ENCODE measurements around the gene LRRFIP1. TPM values are rescaled to one million over a fixed set of nuclear protein-coding genes. Genes with fewer than 3 reads are reported as not detected.

LRRFIP1 gene
- total RNA-seq, 2 donors from 2014 or later: 180 to 357 TPM

- intact Hi-C loops (cut with DNase I): no loop called here
These were observed 80.6 kb downstream of the LRRFIP1 start for GRCh38 chr2:237708065-237708398.

GRCh38 chr2:237708491-237708890, 81.1 kb downstream of the LRRFIP1 start:
- intact Hi-C loops (cut with DNase I): no loop called here
- no peak for DNase-seq (ENCODE audit: low spot score)

More at GRCh38 chr2:237708065-237708398, 80.6 kb downstream of the LRRFIP1 start:
- no peak for DNase-seq (ENCODE audit: low spot score)

- intact Hi-C loops (cut with DNase I): no loop called here
- no peak for DNase-seq (ENCODE audit: low spot score)
These were observed 81.6 kb downstream of the LRRFIP1 start for GRCh38 chr2:237708961-237709360.

GRCh38 chr2:237711458-237712150, 84.2 kb downstream of the LRRFIP1 start:
- intact Hi-C loops (cut with DNase I): no loop called here
- DNase-seq (ENCODE audit: low spot score): no peak

GRCh38 chr2:237712477-237713377, 85.3 kb downstream of the LRRFIP1 start:
- no peak for DNase-seq (ENCODE audit: low spot score)
- intact Hi-C loops (cut with DNase I): no loop called here

GRCh38 chr2:237714690-237715458, 87.5 kb downstream of the LRRFIP1 start:
- intact Hi-C loops (cut with DNase I): no loop called here
- DNase-seq (ENCODE audit: low spot score): no peak

- intact Hi-C loops (cut with DNase I): no loop called here
- DNase-seq (ENCODE audit: low spot score): no peak
These were observed 88.1 kb downstream of the LRRFIP1 start for GRCh38 chr2:237715459-237715947.

GRCh38 chr2:237716011-237716410, 88.6 kb downstream of the LRRFIP1 start:
- DNase-seq (ENCODE audit: low spot score): no peak
- intact Hi-C loops (cut with DNase I): no loop called here

- DNase-seq (ENCODE audit: low spot score): no peak
- intact Hi-C loops (cut with DNase I): no loop called here
These were observed 90.2 kb downstream of the LRRFIP1 start for GRCh38 chr2:237717366-237718276.

GRCh38 chr2:237718277-237718634, 90.9 kb downstream of the LRRFIP1 start:
- DNase-seq (ENCODE audit: low spot score): no peak
- intact Hi-C loops (cut with DNase I): no loop called here

- intact Hi-C loops (cut with DNase I): no loop called here
- no peak for DNase-seq (ENCODE audit: low spot score)
These were observed 93.1 kb downstream of the LRRFIP1 start for GRCh38 chr2:237720444-237720843.

GRCh38 chr2:237720957-237721356, 93.6 kb downstream of the LRRFIP1 start:
- no peak for DNase-seq (ENCODE audit: low spot score)
- intact Hi-C loops (cut with DNase I): no loop called here

GRCh38 chr2:237721458-237721857, 94.1 kb downstream of the LRRFIP1 start:
- intact Hi-C loops (cut with DNase I): no loop called here
- no peak for DNase-seq (ENCODE audit: low spot score)

- no peak for DNase-seq (ENCODE audit: low spot score)
These were observed 95.2 kb downstream of the LRRFIP1 start for GRCh38 chr2:237722616-237723015.

GRCh38 chr2:237723023-237723422, 95.6 kb downstream of the LRRFIP1 start:
- DNase-seq (ENCODE audit: low spot score): no peak
- intact Hi-C loops (cut with DNase I): no loop called here

More at GRCh38 chr2:237722616-237723015, 95.2 kb downstream of the LRRFIP1 start:
- intact Hi-C loops (cut with DNase I): no loop called here

GRCh38 chr2:237723602-237724001, 96.2 kb downstream of the LRRFIP1 start:
- intact Hi-C loops (cut with DNase I): no loop called here
- no peak for DNase-seq (ENCODE audit: low spot score)

- intact Hi-C loops (cut with DNase I): no loop called here
- no peak for DNase-seq (ENCODE audit: low spot score)
These were observed 97.6 kb downstream of the LRRFIP1 start for GRCh38 chr2:237724811-237725478.

- intact Hi-C loops (cut with DNase I): no loop called here
- no peak for DNase-seq (ENCODE audit: low spot score)
These were observed 98.3 kb downstream of the LRRFIP1 start for GRCh38 chr2:237725661-237726060.
